GM18526 (cell line): ENCODE results near the gene ADGRD2.

Experiments used
- POLR2A ChIP-seq: IDR thresholded peaks from 3 replicates; pipeline ENCODE4 v1.6.1; 2011; ENCODE audit not compliant: insufficient read length; ENCODE audit errors: extremely low read depth

Gene ADGRD2

GRCh38 chr9:124492818-124493217 lies 42.6 kb downstream of the ADGRD2 start:
- TF ChIP-seq POLR2A: no peak

DNA sequence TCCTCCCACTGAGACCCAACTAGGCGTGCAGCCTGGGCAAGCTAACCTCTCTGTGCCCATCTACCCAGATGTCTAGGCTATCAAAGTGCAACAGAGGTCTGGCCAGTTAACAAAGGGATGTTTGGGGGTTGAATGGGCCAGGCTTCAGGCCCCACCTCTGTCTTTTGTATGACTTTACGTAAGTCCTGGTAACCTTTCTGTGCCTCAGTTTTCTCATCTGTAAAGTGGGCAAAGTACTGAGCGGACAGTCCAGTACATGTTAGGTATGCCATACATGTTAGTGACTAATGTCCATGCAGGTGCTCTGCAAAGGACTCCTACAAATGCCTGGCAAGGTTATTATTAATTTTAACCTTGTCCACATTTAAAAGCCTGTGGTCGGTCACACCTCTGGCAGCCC lies 43.0 kb downstream of the ADGRD2 start:
- TF ChIP-seq POLR2A: no peak

DNA sequence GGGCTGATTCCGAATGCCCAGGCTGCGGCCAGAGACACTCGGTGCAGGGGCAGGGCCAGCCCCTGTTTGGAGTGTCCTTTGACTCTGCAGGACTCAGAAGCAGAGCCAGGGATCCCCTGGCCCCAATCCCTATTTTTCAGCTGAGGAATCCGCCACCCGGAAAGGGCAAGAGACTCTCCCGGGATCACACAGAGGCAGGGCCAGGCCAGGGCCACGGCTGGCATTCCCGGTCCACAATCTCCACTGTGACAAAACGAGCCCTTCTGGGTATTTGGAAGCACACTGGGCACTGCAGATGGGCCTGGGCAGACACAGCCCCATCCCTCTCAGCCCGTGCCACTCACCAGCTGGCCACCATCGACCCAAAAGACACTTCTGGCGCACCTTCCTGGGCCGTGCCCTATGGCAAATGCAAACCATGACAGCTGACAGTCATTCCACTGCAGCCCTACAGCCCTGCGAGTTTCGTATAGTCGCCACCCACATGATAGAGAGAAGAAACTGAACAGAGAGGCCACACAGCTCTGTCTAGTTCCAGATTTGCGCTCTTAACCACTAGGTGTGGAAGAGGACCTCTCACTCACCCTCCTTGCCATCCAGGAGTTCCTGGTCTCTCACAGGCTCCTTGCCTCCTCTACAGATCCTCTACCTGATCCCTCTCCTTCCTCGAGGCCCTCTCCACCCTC lies 43.7 kb downstream of the ADGRD2 start:
- no peak for TF ChIP-seq POLR2A

DNA sequence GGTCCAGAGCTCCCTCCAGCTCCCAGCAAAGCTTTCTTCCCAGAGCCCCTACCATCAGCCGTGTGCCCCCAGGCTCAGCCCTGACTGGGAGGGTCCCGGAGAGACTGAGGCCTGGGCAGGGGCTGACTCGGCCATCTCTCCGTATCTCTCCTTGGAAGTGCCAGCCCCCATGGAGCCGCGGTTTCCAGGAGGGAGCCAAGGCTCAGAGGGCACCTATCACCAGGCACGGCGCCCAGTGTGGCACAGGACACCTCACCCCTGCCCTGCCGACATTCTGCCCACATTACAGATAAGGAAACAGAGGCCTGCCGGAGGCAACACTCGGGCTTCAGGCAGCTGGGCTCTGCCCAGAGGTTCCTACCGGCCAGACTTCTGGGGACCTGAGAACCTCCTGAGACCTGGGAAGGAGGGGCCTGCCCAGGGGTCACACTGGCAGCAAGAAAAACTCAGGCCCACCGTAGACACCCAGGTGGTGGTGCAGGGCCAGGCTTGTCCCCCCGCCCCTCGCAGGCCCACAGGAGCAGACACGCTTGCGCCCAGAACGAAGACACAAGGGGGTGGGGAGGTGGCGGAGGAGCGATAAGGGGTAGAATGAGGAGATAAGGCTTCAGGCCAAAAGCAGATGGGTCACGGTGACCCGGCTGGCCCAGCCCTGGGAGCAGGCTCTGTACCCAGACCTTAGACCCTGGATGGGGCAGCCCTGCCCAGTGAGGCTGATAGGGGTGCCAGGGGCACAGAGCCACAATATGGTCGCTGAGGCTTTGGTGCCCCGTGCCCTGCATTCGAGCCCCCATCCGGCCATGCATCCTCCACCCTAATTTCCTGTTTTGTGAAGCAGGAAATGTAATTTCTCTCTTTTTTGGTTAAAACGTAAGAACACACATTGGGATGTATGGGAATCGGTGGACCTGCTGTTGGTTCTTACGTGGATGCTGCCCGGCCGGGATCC lies 45.1 kb downstream of the ADGRD2 start:
- TF ChIP-seq POLR2A: no peak

DNA sequence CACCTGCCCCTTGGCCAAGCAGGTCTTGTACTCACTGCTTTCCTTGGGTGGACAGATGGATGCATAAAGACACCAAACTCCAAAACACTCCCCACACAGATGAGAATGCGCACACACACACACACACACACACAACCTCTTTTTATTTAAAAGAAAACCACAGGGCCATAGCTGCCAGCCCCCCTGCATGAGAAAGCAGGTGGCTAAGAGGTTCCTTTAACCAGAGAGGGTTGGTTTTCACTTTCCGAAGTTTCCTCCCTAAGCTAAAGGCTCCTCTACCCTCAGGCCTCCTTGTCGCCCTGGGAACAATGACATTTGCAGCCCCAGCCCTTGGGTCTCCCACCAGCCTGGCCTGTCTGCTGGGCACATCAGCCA lies 45.8 kb downstream of the ADGRD2 start:
- no peak for TF ChIP-seq POLR2A

DNA sequence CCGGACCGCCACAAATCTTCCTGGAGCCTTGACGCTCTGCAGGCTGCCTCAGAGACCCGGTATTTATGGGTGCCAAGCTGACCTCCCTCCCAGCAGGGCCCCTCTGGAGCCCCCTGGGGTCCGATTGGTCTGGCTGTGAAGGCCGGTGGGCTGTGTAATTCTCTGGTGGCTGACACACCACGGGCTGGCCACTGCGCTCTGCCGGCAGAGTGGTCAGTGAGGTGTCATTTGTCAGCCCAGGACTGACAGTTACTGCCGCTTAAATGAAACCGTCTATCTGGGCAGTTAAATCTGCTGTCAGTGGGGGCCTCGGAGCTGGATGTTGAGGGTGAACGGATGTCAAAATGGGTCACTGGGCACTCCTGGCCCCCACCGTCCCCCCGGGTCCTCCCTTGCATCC lies 46.2 kb downstream of the ADGRD2 start:
- TF ChIP-seq POLR2A: no peak

DNA sequence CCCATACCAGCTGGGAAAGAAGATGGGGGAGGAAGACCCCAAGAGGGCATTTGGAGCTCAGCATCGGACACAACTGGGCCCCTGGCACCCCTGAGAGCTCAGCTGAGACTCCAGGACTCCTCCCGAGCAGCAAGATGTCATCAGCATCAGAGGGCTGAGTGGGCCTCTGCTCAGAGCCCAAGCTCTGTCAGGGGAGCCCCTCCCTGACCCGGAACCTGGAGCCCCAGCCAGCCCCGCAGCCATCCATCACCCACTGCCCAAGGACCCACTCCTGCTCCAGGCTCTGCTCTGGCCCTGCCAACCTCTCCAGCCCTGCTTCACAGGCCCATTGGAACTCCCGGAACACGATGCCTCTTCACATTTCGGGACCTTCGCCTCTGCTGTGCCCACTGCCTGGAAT lies 47.2 kb downstream of the ADGRD2 start:
- no peak for TF ChIP-seq POLR2A

DNA sequence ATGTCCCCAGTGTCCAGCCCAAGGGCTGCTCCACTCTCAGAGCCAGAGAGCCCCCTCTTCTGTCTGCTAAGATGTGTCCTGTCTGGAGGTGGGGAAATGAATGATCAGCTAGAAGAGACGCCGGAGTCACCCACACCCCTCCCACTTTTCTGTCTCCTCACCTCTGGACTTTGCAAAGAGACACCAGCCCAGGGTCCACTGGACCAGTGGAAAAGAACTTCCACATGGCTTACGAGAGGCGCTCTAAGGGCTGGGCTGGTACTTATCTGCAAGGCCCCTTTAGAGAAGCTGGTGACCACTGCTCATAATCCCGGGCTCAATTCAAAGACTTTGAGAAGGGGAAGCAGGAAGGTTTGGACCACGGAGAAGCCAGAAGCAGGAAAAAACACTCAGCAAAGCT lies 47.8 kb downstream of the ADGRD2 start:
- no peak for TF ChIP-seq POLR2A

- TF ChIP-seq POLR2A: no peak
Observed at GRCh38 chr9:124498499-124499146, 48.4 kb downstream of the ADGRD2 start.

DNA sequence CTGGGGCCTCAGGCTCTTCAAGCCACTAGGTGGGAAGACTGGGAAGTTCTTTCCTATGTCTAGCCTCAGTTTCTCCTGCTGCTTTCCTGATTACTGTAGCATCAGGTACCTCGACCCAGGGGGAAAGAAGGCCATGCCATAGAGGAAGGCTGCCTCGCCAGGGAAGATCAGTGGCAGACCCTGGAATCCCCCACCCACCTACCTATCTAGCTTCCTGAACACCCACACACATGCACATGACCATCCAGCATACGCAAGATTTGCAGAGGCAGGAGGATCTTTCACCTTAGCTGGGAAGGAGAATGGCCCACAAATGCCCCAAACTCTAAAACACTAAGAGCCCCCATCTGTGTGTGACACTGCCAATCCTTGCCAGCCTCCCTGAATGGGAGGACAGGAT lies 49.0 kb downstream of the ADGRD2 start:
- TF ChIP-seq POLR2A: no peak

GRCh38 chr9:124500028-124500795 lies 50.0 kb downstream of the ADGRD2 start:
- no peak for TF ChIP-seq POLR2A

GRCh38 chr9:124500796-124501611 lies 50.8 kb downstream of the ADGRD2 start:
- TF ChIP-seq POLR2A: no peak

DNA sequence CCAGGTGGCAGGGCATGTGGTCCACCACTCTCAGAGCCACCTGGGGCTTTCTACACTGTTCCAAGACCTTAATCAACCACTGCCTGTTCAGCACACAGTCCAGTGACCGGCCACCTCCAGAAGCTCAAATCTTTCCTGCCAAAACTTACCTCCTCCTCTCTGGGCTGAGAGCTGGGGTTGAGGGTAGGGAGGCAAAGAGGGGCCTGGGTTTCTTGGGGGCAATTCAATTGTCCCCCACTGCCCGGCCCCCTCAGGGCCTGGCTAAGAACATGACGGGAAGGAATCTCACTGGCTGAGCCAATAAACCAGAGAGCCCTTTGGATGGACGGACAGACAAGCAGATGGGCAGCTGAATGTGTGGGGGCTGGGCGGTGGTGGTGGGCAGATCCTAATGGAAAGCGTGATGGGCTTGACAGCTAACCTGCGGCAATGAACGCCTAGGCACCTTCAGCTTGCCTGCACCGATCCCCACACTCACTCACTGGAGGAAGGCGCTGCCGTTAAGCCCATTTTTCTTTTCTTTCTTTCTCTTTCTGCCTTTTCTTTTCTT lies 51.6 kb downstream of the ADGRD2 start:
- TF ChIP-seq POLR2A: no peak
